HG02763 (cell line): Measurements from ENCODE around the gene ATP2B1.

Source experiments
- ATAC-seq: cut with Tn5 transposase; IDR thresholded peaks from one replicate; pipeline ENCODE4 v1.9.1; 2021; ENCODE audit warnings: mild to moderate bottlenecking, moderate library complexity; ENCODE audit not compliant: unreplicated experiment

ATP2B1 gene

DNA sequence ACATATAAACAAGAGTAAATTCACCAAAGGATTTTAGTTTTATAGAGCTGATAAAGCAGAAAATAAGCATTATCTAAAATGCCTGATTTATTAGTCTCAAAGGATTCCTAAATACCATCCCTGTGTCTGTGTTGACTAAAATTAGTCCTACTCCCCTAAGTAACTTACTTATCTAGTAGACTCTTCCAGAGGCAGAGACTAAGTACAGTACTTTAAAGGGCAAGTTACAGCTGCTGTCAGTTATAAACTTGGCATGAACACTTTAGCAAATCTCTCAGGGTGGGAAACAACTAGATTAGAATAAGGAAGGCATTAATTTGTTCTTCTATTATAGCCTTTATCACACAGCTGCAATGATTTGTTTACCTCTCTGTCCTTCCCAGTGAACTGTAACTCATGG is 46.0 kb downstream of the ATP2B1 start:
- no peak for ATAC-seq

DNA sequence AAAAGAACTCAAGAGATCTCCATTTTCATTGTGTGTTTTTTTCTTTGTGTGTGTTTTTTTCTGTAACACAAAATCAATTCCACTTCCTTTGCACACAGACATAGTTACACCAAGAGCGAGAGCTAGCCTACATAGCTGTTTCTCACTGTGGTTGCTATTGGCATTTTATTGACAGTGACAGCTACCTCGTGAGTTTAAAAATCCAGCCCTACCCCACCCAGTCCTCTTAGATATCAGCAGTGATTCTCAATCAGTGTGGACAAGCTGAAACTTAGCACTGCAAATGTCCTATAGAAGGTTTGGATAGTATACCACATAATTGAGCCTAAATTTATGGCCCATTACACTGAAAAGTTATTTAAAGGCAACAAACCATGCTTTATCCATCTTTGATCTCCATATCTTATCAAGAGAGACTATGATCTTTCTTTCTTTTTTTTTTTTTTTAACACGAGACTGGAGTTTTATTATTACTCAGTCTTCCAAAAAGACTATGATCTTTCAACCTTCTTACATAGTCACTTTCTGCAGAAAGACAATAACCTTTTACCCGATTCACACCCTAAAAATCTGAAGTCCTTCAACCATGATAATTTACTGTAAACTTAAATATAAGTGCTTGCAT is 46.8 kb downstream of the ATP2B1 start:
- no peak for ATAC-seq

DNA sequence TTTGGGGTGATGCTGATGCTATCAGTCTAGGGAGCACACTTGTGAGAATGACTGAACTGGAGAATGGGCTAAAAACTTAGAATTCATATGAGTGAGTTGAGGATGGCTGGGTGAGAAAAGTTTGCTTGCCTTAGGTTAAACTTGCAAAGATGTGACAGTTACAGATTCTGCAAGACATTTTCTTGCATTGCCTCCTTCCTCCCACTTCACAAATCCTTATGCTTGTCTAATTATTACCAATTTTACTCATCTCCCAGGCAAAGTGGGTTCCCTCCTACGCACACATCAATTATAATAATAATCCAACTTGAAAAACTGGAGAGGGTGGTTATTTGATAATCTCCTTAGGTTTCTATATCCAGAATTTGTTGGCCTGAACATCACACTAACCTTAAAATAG is 50.9 kb downstream of the ATP2B1 start:
- no peak for ATAC-seq

DNA sequence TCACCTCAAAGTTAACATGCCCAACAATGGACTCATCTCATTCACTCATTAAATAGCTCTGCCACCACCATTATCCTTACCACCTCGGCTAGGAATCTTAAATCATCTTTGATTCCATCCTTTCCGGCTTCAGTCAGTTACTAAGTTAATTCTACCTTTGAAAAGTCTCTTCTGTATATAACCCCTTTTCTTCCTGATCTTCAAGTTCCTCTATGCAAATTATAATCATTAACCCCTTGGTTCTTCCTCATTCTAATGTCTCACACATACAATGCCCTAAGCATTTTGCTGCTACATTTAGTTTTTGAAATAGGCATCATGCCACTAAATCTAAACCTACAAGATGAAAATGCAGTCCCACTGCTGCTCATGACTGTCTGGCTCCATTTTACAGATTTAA is 51.6 kb downstream of the ATP2B1 start:
- ATAC-seq, result no peak

DNA sequence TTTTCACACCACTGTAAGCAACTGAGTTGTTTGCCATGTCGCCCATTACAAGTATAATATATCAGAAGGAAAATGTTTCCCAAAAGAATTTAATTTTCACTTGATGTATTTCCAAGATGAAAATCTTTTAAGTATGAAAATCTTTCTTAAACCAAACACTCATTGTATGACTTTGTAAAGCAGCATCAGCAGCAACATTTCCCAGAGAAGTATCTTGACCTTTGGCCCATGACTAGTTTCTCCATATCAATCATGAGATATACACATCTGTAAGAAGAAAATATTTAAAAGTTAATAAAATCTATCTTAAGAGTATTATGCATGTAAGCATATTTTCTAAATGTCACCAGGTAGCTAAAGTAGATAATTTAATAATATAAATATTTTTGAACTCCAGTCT is 52.8 kb downstream of the ATP2B1 start:
- no peak for ATAC-seq

DNA sequence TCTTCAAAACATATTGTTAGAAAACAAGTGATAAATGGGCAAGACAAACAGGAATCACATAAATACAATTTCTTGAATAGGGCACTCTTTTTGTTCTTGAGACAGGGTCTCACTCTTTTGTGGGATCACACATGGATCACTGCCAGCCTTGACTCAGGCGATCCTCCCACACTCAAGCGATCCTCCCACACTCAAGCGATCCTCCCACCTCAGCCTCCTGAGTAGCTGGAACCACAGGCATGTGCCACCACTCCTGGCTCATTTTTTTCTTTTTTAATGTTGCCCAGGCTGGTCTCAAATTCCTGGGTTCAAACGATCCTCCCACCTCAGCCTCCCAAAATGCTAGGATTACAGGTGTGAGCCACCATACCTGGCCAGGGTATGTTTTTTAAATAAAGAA is 57.4 kb downstream of the ATP2B1 start:
- ATAC-seq, result no peak

DNA sequence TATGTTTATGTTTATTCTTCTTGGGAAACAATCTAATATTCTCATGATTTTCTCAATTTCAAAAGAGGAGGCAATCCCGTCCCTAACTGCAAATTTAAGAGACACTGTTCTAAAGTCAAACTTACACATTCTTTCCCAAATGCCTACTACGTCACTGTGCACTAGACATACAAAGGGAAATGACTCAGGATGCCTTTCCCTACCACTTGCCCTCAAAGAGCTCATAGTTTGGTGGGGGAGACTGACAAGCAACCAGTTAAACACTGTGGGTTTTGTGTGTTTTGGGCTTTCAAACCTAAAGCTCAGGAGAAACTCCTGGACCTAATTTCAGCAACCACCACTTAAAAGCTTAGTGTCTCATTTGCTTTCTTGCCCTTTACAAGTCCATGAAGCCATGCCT is 58.4 kb downstream of the ATP2B1 start:
- ATAC-seq, result no peak

DNA sequence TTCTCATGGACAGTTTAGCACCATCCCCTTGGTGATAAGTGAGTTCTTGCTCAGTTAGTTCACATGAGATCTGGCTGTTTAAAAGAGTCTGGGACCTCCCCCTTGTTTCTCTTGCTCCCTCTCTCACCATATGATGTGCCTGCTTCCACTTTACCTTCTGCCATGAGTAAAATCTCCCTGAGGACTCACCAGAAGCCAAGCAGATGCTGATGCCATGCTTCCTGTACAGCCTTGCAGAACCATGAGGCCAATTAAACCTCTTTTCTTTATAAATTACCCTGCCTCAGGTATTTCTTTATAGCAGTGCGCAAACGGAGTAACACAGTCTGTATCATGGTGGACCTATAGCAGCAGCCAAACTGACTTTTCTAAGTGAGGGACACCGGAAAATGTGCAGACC is 58.8 kb downstream of the ATP2B1 start:
- ATAC-seq, result no peak

DNA sequence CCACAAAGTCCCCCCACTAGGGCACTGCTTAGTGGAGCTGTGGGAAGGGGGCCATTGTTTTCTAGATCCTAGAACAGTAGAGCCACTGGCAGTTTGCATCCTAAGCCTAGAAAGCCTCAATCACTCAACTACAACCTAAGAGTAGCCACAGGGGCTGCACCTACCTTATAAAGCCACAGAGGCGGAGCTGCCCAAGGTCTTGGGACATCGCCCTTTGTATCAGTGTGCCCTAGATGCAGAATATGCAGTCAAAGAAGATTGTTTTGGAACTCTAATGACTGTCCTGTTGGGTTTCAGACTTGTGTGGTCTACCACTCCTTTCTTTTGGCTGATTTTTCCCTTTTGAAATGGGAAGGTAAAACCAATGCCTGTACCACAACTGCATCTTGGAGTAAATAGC is 59.5 kb downstream of the ATP2B1 start:
- ATAC-seq, result no peak

DNA sequence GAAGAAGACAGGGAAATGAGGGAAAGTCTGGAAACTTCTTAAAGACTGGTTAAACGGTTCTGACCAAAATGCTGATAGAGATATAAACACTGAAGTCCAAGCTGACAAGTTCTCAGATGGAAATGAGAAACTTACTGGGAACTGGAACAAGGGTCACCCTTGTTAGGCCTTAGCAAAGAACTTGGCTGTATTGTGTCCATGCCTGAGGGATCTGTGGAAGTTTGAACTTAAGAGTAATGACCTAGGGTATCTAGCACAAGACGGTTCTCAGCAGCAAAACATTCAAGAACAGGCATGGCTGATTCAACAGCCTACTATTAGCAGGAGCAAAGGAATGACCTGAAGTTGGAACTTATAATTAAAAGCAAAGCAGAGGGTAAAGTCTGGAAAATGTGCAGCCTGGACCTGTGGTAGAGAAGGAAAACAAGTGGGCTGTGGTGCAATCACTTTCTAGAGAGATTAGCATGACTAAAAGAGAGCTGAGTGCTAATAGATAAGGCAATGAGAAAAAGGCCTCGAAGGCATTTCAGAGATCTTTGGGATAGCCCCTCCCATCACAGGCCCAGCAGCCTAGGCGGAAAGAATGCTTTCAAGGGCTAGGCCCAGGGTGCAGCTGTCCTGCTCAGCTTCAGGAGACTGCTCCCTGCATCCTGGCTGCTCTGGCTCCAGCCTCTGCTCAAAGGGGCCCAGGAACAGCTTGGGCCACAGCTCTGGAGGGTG is 60.3 kb downstream of the ATP2B1 start:
- ATAC-seq, result no peak

DNA sequence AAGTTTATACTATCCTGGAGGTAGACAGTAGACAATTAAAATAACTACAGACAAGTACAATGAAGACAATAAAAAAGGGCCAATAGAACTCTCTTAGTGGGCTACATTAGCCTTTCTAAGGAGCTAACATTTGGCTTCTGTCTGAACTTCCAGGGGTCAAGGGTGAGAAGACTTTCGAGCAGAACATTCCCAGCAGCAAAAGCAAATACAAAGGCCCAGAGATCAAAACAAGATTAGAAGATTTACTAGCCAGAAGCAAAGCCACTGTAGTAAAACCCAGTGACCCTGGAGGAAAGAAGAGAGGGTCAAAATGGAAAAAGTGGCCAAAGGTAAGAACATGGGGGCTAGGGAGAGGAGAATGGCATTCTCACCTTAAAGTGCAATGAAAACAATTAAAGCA is 63.2 kb downstream of the ATP2B1 start:
- ATAC-seq, result no peak

DNA sequence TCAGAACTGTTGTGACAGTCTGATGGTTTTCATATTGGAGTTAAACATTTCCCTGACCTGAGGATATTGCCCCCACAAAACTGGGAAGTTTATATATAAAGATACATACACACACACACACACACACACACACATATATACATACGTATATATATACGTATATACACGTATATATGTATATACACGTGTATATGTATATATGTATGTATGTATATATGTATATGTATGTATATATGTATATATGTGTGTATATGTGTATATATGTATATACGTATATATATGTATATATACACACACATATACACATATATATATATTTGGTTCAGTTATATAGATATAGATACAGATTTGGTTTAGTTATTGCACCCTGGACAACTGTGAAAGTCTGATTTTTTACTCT is 65.7 kb downstream of the ATP2B1 start:
- ATAC-seq, result no peak

DNA sequence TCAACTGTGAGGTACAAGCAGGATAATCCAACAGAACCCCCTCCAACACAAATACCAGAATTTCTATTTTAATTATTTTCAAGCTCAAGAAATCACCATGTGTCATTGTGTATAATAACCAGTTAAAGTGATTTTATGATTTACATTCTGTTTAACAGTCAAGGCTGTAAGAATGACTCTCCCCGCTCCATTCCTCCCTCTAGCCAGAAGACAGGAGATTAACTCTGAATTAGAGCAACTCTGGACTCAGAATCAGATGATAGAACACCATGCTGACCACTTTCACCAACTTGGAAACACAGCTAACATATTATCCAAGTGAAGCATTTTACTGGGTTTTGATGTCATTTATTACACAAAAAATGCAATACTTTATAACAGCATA is 71.9 kb downstream of the ATP2B1 start:
- ATAC-seq, result no peak

DNA sequence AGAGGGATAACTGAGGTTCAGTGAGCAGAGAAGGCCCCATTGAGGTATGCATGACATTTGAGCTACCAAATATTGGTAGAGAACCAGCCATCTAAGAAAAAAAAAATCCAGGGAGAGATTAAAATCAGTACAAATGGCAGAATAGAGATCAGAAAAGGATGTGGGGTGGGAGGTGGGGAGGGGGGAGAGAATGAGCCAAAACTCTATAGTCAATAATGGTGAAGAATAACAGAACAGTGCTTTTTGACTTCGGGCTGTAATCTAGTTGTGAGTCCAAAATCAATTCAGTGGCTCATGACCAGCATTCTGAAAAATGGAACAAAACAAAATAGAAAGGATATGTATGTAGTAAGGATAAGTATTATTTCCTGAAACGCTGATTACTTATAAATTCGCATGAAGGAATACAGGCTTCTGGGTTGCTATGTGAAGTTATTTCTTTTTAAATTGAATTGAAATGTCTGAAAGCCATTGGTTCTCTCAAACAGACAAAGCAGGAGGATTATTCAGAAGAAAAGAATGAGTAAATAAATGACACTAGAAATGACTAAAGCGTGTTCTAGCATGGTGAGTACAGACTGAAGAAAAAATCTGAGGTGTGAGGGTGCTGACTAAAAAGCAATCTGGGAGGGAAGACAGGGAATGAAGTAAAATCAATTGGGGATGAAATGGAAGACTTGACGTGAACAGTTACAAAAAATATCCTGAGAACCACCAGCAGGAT is 72.4 kb downstream of the ATP2B1 start:
- ATAC-seq, result no peak

DNA sequence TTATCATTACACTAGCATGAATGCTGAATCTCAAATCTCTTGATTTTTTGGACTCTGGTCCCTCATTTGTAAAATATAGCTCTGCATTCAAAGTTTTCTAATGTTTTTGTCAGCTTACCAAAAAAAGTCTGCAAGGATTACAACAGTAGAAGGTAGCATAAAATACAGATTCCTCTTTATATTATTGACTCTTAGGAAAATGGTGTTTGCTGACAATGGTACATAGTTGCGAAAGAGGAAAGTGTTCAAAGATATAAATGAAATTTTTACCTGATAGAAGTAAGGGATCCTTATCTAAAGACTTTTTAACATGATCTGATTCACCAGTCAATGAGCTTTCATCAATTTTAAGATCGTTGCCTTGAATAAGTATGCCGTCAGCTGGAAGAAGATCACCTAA is 74.1 kb downstream of the ATP2B1 start:
- no peak for ATAC-seq

DNA sequence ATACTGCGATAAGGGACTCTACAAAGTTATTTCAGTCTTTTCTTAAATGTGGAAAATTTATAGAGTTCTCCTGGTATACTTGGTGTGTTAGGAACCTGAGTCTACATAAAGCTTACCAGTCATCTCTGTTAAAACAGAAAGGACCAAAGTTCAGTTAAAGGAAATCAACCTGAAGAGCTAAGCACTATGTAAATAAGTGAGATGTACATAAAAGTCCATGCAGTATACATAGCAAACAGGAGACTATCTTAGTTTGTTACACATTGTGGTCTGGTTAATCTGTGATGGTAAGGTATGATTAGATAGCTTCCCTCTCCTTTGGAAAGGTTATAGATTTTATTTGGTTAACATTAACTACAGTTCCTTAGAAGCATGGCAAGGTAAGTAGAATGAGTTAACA is 75.9 kb downstream of the ATP2B1 start:
- ATAC-seq, result no peak

DNA sequence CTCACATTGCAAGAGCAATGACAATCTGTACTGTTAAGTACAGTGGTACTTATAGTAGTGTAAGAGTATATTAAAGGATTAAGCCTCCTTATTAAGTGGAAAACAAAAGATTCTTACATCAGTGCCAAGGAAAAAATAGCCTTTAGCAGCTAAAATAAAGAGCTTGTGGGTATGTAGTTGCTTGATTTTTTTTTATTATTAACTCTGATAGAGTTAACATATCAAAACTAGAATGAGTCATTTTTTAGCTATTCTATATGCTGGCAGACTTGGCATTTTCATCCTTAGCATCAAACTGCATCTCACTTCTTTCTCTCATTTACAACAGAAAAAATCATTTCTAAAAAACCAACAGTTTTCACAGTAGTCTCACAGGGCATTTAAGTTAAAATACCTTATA is 86.5 kb downstream of the ATP2B1 start:
- no peak for ATAC-seq

DNA sequence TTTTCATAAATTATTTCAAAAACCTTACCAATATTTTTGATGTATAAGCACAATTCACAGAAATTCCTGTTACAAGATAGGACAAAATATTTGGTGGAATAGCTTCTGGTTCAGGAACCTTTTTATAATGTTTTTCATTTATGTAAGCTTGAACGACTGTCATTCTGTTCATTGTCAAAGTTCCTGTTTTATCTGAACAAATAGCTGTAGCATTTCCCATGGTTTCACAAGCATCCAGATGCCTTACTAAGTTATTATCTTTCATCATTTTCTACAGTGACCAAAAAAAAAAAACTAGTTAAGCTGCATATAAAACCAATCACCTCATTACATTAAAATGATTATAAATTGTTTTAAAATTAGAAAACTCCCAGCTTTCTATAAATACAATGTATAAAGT is 87.1 kb downstream of the ATP2B1 start:
- ATAC-seq, result no peak

DNA sequence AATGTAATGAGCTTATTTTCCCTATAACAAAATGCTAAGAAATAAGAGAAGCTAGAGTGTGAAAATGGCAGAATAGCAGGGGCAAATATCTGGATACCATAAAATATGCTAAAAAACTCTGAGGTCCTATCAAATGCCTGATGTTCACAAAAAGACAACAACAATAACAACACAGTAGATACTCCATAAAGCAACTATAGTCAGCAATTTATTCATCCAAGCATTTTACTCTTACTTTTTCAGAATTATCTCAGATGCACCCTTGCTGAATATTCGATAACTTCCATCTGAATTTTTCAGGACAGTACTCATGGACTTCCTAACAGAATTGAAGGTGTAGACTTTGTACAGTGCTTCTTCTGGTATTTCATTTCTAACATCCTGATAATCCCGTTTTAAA is 88.9 kb downstream of the ATP2B1 start:
- ATAC-seq, result no peak

DNA sequence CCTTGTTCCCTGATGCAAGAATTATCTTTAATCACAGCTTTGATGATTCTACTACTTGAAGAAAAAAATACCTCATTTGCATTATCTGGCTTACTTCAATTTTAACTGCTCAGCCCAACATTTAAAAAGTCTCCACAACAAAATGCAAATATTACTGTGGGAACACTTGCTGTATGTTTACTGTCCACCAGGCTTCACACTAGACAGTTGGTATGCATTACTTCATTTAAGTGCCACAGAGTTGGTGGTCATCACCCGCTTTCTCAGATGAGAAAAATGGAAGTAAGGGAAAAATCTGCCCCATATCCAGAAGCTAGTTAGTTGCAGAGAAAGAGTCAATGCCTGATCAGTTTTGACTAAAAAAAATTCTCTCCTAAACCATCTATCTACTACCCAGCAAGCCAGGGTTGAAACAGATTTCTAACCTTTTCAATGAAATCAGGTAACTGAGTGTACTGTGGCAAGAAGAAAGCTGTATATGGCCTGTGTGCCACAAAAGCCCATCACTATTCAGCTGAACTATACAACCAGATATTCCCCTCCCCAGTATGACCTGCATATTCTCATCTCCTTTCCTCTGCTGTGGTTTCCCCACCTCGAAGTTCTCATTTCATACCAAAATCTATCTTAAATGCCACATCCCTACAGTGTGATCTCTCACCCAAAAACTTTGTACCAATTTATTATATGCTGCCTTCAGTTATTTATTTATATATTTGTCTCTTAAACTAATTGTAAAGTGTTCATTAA is 90.3 kb downstream of the ATP2B1 start:
- ATAC-seq, result no peak

DNA sequence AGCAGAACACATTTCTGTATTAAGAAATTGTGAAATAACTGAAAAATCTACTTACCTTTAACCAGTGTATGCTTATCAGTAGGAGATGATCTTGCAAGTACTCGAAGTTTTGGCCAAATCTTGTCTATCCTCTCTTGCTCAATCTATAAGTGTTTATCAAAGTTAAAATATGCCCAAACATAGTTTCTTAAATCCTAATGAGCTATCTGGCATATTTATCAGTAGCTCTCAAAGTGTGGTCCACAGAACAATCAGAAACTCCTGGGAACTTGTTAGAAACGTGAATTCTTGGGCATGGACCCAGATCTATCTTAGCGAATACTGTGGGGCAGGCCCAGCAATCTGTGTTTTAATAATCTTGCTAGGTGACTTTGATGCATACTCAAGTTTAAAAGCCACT is 98.3 kb downstream of the ATP2B1 start:
- no peak for ATAC-seq

DNA sequence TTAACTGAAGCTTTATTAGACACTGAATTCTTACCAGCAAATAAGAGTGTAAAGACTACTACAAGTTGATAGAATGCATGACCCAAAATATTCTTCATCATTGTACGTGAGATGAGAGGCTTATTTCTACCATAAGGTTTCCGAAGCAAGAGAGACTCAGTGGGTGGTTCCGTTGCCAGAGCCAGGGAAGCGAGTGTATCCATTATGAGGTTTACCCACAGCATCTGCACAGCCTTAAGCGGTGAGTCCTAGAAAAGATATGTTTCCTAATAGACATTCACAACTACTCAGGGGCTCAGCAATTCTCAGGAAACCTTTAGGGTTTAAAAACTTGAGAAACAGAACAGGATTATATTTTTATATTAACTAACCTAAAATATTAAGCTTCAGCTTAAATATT is 105.0 kb downstream of the ATP2B1 start:
- no peak for ATAC-seq
